GM12864 (cell line): ENCODE results near the gene SMYD3.

Experiments
- DNase-seq: peaks from one replicate; pipeline ENCODE4 v3.0.0-alpha.2; 2011; ENCODE audit warnings: low read depth
- H3K4me3 ChIP-seq: 2 replicates; pipeline ENCODE4 v1.5.1; 2011; ENCODE audit warnings: mild to moderate bottlenecking, low read depth, low read length, control low read depth
- TF ChIP-seq, protein P1 (sequence below): IDR thresholded peaks from 2 replicates; pipeline ENCODE4 v1.5.1; 2011; ENCODE audit warnings: low read depth, mild to moderate bottlenecking, moderate library complexity, low read length, control low read depth, inconsistent platforms; ENCODE audit errors: missing control alignments

Gene SMYD3

DNA sequence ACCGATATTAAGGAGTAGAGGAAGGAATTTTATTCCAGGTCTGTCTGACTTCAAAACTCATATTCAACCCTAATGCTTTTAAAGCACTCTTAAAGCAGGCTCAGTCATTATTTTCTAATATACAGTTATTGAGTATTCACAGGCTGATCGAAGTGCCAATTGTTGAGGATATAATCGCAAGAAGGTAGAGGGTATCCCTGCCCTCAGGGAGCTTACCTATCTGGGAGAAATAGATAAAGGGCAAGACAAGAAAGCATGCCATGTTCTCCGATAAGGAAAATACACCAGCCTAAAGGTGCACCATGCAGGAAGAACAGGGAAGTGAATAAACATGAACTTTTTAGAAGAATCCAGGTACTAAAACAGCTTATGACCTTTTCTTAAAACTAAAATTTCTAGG, 361.2 kb downstream of the SMYD3 start:
- DNase-seq = no peak
- no peak overlapping the region for H3K4me3 ChIP-seq
- TF ChIP-seq, protein P1, sequence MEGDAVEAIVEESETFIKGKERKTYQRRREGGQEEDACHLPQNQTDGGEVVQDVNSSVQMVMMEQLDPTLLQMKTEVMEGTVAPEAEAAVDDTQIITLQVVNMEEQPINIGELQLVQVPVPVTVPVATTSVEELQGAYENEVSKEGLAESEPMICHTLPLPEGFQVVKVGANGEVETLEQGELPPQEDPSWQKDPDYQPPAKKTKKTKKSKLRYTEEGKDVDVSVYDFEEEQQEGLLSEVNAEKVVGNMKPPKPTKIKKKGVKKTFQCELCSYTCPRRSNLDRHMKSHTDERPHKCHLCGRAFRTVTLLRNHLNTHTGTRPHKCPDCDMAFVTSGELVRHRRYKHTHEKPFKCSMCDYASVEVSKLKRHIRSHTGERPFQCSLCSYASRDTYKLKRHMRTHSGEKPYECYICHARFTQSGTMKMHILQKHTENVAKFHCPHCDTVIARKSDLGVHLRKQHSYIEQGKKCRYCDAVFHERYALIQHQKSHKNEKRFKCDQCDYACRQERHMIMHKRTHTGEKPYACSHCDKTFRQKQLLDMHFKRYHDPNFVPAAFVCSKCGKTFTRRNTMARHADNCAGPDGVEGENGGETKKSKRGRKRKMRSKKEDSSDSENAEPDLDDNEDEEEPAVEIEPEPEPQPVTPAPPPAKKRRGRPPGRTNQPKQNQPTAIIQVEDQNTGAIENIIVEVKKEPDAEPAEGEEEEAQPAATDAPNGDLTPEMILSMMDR = no peak

DNA sequence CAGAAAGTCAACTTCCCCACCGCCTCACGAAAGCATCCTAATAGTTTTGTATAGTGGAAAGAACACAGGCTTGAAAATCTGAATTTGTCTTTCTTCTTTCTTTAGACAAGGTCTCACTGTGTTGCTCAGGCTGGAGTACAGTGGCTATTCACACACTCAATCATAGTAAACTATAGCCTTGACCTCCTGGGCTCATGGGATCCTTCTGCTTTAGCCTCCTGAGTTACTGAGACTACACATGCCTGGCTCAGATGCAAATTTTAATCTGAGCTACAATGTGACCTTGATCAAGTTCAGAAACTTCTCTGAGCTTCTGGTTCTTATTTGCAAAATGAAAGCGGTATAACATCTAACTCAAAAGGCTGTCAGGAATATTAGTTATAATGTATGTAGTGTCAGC, 362.1 kb downstream of the SMYD3 start:
- TF ChIP-seq, protein P1 = no peak
- no peak for DNase-seq
- H3K4me3 ChIP-seq = no peak overlapping the region

DNA sequence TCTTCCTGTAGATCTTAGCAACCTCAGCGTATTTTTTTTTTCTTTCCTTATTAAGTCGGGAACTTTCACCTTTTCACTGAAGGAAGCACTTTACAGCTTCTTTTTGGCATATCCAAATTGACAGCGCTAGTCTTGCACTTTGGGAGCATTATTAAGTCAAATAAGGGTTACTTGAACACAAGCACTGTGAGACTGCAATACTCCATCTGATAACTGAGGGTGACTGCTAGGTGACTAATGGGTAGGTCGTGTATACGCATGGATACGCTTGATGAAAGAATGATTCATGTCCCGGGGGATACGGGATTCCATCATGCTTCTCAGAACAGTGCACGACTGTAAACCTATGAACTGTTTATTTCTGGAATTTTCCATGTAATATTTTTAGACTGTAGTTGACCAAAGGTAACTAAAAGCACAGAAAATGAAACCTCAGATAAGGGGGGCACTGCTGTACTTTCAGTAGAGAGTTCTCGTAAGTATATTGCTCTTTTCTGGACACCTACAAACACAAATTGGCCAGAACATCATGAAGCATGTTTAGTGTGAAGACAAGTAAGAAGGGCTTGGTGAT, 364.7 kb downstream of the SMYD3 start:
- no peak overlapping the region for H3K4me3 ChIP-seq
- DNase-seq = no peak
- TF ChIP-seq, protein P1 = no peak

DNA sequence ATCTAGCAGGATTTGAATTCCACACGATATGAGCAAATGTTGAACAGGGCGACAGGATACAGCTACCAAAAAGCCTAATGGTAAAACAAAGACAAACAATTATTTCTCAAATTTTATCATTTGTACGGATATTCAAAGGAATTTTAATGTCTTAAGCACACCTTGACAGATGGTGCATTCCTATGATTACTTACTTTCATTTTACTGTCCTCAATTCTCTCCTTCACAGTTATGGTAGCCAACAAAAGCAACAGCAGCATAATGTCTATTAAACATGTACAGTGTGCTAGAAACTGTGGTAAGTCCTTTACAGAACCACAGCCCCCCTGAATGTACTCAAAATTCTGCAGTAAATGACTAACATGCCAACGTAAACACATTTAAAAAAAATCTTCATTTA, 365.8 kb downstream of the SMYD3 start:
- no peak overlapping the region for H3K4me3 ChIP-seq
- TF ChIP-seq, protein P1 = no peak
- DNase-seq = no peak

DNA sequence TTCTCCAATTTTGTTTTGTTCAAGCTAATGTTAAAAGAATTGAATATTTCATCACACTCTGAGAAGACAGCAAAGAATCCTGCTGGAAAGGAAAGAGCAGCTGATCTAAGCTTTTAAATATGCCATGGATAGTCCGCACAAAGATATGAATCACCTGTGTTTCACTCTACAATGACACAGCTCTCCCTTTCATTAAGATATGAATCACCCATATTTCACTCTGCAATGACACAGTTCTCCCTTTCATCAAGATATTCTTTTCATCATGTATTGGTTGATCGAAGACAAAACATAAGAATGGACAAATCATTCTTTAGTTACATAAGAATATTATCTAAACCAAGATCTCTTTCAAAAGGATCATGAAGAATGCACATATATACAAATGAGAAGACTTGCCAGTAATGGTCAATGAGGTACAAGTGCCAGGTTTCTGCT, 367.3 kb downstream of the SMYD3 start:
- no peak overlapping the region for H3K4me3 ChIP-seq
- TF ChIP-seq, protein P1 = no peak
- DNase-seq = no peak

DNA sequence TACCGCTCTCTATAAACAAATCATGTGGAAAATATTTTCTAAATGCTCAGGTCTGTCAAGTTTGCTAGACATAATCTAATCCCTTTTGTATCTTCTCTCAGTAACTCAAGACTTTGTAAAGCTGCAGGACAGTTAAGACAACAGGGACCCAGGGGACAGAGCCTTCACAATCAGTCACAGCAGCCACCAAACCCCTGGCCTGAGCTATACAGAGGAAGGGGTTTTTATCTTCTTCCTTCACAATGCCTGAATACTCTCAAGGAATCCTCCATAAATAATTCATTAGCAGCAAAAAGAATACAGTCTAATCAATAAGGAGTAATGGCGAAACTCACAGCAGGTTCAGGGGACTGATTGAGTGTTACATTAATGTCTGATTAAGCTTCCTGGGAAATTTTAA, 368.3 kb downstream of the SMYD3 start:
- DNase-seq = no peak
- H3K4me3 ChIP-seq = no peak overlapping the region
- TF ChIP-seq, protein P1 = no peak

DNA sequence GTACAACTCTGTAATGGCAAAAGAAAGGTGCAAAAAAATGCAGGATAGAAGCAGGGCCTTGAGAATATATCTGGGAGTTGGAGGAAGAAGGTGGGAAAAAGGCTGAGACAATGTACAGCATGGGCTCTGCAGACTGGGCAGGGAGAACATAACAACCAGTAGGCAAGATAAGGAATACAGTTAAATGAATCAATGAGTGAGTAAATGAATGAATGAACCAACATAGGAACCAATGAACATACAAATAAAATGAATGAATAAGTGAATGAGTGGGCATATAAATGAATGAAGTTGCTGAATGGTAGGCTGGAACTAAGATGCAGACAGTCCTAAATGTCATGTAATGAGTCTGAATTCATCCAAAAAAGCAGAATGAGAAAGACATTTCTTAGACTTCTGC, 370.6 kb downstream of the SMYD3 start:
- TF ChIP-seq, protein P1 = no peak
- no peak for DNase-seq
- H3K4me3 ChIP-seq = no peak overlapping the region
